GM19395 (cell line): ENCODE data around the gene AGO4.
"Not testable (repeated sequence)": the region's sequence is repeated elsewhere in the genome, so short reads cannot be mapped to it uniquely, and the experiment has no call there.

Experiments used
- ATAC-seq: cut with Tn5 transposase; IDR thresholded peaks from one replicate; pipeline ENCODE4 v1.9.1; 2021; ENCODE audit warnings: mild to moderate bottlenecking, moderate library complexity; ENCODE audit not compliant: unreplicated experiment

Gene AGO4

DNA sequence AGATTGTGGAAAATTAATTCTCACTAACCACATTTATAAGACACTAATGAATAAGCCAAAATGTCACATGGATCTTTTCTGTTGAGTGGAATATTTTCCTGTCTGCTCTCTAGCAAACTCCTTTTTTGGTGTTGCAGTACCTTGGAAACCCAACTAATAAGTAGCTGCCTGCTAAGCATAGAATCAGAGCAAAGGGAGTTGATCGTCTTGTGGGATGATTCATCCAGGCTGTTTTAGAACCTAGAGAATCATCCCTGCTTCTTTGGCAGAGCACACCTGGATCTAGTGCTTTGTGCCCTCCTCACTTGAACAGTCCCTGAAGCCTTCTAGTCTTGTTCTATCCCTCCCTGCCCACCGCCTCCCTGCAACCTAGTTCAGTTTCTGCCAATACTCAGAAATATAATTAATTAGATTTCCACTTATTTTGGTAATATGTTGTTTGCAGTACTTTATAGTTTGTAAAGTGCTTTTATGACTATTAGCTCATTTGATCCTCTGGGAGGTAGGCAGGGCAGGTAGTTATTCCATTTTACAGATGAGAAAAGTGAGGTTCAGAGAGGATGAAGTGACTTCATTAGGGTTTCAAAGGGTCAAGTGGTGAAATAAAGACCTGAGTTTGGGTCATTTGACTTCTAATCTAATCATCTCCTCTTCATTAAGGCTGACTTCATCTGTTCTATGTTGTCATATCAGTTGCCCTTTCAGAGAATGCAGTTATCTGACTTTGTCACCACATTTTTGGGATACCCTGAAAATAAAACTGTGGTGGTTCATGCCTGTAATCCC is 2.5 kb downstream of the AGO4 start:
- no peak for ATAC-seq

DNA sequence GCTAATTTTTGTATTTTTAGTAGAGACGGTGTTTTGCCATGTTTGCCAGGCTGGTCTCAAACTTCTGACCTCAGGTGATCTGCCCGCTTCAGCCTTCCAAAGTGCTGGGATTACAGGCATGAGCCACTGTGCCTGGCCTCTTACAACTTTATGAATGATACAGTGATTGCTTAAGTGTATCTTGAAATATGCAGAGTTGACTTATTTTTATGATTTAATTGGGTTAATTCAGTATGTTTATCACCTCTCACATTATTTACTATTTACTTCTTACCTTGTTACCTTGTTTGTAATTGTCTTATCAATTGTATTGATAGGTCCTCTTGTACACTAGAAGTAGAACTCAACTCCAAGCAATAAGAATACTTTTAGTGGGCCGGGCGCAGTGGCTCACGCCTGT is 4.9 kb downstream of the AGO4 start:
- not testable (repeated sequence) for ATAC-seq

DNA sequence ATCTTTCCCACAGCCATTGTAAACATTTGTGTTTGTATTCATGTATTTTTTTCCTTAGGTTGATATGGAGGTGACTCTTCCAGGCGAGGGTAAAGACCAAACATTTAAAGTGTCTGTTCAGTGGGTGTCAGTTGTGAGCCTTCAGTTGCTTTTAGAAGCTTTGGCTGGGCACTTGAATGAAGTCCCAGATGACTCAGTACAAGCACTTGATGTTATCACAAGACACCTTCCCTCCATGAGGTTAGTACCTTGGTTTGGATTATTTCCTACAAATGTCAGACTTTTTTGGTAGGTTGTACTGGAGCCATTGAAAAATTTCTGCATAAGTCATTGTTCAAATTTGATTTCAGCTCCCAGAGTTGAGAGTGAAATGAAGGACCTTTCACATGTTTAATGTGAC is 17.4 kb downstream of the AGO4 start:
- no peak for ATAC-seq

DNA sequence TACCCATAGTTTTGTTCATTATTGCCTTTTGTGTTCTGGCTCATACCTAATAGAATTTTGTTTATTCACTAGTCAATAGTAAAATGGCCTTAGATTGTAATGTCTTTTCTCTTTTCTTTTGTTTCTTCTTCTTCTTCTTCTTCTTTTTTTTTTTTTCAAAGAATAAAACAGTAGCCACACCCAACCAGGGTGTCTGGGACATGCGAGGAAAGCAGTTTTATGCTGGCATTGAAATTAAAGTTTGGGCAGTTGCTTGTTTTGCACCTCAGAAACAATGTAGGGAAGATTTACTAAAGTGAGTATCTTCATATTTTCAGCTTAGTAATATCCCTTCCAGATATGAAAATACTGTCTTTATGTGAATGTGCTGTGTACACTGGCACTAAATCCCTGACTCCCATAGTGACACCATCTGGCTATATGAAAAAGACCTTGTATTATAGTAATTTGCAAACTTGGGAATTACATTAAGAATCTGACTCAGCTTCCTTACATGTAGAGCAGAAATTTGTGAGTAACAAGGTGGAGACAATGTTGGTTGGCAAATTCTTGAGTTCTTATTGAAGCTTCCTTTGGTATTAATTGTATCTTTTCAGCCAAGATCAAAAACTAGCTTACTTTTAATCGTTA is 24.6 kb downstream of the AGO4 start:
- no peak for ATAC-seq

DNA sequence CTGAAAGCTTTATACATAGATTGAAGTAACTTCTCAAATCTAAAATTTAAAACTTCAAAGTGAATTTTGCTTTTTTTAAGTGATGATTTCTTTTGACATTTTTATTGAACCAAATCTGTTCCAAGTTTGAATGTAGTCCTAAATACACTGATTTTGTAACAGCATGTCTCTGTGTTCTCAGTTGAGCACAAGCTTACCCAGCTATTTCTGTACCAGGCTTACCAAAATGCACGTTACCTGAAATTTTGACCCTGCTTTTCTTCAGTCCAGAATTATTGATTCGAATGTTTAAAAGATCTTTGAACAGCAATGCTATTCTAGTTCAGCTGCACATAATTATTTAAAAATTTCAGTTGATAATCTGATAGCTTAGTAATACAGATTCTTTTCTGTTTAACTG is 25.6 kb downstream of the AGO4 start:
- ATAC-seq: no peak

DNA sequence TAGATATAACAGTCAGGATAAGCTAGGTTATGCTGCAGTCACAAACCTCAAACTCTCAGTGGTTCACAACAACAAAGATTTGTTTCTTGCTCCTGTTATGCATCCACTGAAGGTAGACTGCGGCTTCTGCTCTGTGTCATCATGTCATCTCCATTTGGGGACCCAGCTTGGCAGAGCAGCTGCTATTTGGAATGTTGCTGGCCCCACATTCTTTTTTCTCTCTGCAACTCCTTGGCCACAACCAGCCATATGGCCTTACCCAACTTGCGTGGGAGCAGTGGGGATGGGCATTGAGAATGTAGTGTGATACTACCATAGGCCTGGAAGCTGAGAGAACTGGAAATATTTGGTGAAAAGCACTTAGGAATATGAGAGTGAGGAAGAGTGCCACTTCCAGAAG is 26.4 kb downstream of the AGO4 start:
- no peak for ATAC-seq

DNA sequence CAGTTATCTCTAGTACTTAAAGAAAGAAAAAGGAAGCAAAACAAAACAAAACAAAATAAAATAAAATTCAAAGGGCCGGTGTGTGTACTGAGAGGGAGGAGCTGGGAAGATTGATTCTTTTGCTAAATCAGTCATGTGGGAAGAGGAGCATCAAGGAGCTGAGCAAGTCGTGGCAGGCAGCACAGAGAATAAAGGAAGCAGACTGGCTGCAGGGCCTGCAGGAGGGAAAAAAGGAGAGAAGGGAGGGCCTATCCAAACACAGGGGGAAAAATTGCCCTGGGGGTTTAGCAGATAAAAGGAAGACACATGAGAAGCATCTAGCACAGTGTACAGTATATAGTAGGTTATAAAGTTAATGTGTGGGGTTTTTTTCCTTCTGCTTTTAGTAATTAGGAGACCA is 27.6 kb downstream of the AGO4 start:
- no peak for ATAC-seq

DNA sequence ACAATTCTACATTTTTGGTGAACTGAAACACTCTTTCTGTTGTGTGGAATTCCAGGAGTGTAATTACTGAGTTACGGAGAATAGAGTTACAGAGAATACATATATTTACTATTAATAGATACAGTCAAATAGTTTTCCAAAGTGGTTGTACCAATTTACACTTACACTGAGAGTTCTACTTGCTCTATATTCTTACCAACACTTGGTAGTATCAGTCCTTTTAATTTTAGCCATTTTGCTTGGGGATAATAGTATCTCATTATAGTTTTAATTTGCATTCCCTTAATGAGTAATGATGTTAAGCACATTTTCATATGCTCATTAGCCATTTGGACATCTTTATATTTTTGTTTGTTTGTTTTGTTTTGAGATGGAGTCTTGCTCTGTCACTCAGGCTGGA is 28.9 kb downstream of the AGO4 start:
- ATAC-seq: no peak

DNA sequence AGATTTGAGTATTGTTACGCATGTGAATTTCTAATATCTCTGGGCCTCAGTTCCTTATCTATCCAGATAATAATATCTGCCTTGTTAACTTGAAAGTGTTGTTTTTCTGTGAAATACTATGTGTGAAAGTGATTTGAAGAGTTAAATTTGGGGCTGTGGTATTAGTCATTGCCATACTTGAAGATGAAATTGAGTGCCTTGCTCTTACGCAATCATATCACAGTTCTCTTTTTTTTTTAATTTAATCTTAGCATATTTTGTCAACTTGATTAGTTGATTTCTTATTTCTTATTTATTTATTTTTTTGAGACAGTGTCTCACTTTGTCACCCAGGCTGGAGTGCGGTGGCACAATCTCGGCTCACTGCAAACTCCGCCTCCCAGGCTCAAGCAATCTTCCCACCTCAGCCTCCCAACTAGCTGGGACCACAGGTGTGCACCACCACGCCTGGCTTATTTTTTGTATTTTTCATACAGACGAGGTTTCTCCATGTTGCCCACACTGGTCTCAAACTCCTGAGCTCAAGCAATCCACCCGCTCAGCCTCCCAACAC is 31.0 kb downstream of the AGO4 start:
- ATAC-seq: no peak

DNA sequence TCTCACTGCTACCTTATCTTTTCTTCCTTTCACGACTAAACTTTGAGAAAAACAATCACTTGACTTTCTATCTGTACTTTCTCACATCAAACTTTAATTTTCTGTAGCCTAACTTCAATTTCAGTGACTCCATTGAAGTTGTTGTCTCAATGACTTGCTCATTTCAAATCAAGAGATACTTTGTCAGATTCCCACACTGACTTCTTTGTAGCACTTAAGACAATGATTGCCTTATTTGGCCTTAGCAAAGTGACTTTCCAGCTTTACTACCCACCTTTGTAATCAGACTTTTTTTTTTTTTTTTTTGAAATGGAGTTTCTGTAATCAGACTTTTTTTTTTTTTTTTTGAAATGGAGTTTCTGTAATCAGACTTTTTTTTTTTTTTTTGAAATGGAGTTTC is 37.0 kb downstream of the AGO4 start:
- no peak for ATAC-seq

DNA sequence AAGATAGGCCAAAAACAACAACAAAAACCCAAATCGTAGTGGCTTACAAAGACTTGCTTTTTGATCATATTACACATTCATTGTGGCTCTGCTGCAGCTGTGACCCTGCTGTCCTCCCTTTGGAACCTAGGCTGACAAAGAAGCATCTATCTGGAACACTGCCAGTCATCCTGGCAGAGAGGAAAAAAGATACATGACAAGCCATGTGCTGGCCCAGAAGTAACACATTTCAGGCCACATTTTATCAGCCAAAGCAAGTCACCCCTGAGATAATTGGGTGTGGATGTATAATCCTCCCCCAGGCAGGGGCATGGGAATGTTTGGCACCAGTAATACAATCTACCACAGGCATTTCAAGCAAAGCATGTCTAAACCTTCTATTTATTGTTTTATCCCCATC is 38.0 kb downstream of the AGO4 start:
- ATAC-seq: no peak

DNA sequence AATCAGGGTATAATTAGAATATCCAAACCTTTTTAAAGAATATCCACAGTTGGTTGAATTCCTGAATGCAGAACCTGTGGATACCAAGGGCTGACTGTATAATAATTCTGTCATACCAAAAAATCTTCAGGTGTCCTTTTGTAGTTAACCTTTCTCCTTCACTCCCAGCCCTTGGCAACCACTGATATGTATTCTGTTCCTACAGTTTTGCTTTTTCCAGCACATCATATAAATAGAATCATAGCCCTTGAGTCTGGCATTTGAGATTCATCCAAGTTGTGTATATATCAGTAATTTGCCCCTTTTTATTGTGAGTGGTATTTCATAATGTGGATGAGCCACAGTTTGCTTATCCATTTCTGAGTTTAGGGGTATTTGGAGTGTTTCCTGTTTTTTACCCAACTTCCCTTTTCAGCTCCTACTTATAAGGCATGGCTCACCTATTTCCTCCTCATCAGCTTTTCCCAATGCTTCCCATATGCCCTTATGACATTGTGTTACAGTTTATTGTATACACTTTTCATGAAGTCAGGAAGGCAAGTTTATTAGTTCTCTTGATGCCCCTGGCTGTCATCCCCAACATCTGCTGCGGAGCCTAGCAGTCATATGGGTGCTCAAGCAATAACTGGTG is 40.2 kb downstream of the AGO4 start:
- no peak for ATAC-seq

DNA sequence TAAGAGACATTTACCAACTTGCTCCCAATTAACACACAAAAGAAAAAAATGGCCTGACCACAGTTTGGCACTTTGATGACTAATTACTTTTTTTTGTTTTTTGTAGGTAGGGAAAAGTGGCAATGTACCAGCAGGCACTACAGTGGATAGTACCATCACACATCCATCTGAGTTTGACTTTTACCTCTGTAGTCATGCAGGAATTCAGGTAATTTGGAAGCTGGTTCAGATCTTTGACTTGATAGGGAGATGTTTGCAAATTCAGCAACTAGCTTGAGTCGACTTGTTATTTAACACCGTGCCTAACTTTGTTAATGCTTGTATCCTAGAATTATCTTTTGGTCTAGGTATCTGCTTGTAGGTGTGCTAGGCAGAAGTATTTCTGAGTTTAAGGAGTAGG is 42.2 kb downstream of the AGO4 start:
- ATAC-seq: no peak

DNA sequence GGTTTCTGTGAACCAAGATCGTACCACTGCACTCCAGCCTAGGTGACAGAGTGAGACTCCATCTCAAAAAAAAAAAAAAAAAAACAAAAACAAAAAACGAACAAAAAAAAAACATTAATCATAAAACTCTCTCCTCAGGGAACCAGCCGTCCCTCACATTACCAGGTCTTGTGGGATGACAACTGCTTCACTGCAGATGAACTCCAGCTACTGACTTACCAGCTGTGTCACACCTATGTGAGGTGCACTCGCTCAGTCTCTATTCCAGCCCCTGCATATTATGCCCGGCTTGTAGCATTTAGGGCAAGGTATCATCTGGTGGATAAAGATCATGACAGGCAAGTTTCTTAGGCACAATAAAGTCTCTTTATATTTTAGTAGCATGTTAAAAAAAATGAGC is 42.9 kb downstream of the AGO4 start:
- ATAC-seq: no peak

DNA sequence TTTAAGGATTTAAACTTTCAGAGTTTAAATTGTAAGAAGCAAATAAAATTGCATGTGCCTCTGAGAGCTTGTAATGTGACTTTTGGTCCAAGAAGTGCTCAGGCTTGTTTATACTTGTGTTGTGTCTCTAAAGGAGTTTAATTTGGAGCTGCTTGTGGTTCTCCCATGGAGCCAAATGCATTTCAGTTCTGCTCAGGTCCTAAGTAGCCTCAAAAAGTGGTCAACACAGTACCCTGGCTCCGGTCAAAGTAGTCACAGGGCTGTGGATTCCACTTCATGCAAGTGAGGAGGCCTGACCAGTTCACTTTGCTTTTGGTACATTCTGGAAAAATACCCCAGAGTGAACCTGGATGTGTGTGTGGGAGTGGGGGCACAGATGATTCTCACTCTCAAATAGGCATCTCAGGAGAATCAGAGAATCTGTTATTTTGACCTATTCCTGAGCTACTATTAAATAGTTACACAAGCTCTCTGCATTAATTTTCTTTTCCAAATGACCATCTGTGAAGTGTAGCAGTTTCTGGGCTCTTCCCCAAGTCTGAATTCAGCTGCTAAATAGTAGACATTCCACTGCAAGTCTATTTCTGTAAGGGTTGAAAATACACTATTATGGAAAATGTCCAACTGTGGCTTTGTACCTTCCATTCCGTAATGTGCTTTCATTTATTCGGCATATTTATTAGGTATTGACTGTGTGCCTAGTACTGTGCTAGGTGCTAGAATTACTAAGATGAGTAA is 43.5 kb downstream of the AGO4 start:
- ATAC-seq: no peak

DNA sequence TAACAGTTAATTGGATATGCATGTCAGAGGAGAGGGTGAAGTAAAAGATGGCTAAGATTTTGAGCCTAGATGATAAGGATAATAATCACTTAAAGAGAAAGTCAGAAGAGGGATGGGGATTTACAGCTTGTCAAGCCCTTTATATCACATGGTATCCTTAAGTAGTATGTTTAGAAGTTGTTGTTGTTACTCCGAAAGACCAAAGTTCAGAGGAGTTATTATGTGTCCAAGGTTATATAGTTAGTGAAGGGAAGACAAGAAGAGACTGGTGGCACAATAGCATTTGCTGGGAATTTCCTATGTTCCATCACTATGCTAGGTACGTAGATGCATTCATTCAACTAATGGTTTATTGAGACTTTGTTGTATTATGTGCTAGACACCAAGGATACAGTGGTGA is 44.4 kb downstream of the AGO4 start:
- no peak for ATAC-seq

DNA sequence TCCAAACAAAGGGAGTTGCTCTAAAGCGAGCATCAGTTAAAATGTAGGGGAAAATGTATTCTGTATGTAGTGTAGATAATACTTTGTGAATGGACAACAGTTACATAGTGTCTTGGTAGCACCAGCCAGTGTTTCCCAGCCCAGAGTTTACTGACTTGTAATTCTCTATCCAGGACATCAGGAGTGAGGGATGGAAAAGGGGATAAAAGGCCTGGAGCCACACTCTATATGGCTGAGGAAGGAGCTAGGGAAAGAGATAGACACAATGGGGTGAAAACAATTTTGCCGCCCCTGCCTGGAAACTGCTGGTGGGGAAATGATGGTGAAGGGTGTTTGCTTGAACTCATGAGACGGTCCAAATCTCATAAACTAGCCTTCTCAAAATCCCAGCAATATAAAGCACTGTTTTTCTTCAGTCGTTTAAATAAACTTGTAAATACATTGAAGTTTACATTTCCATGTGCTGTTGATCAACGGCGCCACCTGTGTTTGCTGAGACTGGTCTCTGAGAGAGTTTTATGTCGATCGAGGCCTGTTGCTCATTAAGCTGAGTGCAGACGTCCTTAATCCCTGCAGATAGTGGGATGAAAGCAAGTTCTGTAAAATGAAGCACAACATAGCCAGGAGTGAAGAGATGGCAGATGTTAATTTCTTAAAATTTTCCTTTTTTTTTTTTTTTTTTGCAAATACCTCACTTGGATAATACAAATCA is 47.3 kb downstream of the AGO4 start:
- no peak for ATAC-seq

DNA sequence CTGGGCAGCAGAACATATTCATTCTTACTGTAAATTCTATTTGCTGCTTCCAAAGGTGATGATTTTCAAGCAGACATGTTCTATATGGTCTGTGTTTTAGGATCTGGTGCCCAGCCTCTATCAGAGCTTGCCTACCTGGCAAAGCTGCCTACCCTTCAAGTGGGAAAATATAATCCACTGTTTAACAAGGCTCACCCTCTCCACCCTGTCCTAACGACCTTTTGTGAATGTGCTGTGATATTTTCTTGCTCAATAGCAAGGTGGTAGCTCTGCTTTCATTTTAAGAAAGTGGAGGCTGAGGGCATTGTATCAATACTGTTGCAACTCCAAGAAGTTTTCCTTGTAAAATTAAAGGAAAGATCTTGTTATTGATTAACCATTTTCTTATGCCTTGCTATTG is 49.1 kb downstream of the AGO4 start:
- no peak for ATAC-seq

DNA sequence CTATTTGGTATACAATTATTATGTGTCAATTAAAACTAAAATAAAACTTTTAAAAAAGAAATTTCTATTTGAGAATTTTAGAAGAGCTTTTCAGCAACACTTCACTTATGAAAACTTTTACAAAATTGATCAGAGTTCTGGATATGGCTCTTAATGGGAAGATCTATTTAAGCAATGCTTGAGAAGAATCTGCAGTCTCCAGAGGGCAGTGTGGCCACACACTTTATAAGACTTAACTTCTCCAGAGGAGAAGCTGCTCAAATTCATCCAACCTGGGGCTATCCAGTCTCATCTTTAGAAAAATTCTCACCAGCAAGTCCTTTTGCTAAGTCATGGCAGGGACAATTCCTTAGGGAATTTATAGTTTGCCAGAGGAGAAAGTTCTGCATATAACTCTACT is 50.0 kb downstream of the AGO4 start:
- ATAC-seq: no peak

DNA sequence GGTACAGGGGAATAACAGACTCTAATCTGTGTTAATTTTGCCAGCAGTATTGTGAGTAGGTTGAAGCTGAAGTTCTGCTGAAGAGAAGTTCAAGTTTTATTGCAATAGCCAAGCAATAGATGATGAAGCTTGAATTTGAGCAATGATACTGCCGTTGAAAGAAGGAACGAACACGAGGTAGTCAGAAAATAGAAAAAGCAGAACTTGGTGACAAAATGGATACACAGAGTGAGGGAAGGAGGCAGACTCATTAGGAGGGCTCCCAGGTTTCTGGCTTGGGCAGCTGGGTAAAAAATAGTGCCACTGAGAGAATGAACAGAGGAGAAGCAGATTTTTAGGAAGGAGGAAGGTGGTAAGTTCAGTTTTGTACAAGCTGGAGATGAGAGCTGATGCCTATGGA is 52.9 kb downstream of the AGO4 start:
- no peak for ATAC-seq

DNA sequence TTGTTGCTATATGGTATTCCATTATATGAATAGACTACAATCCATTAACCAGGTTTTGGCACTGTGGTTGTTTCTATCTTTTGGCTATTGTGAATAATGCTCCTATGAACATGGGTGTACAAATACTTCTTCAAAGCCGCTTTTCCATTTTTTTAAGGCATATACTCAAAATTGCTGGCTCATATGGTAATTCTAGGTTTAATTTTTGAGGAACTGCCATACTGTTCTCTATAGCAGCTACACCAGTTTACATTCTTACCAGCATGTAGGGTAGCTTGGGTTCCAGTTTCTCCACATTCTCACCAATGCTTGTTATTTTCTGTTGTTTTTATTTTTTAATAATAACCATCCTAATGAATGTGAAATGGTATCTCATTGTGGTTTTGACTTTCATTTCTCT is 55.3 kb downstream of the AGO4 start:
- ATAC-seq: no peak
